Measurements from ENCODE around the gene HSPA8.

HSPA8 gene

GRCh38 chr11:123046473-123047259, 15.3 kb downstream of the HSPA8 start:
- DNase-seq: no peak

GRCh38 chr11:123045101-123045500, 16.8 kb downstream of the HSPA8 start:
- no peak for DNase-seq

- no peak for DNase-seq
Observed at GRCh38 chr11:123041185-123041584, 20.8 kb downstream of the HSPA8 start.

GRCh38 chr11:123040111-123040432, 21.9 kb downstream of the HSPA8 start:
- DNase-seq: no peak

GRCh38 chr11:123035831-123036230, 26.1 kb downstream of the HSPA8 start:
- DNase-seq: no peak

GRCh38 chr11:123034597-123034996, 27.3 kb downstream of the HSPA8 start:
- no peak for DNase-seq

GRCh38 chr11:123033895-123034294, 28.0 kb downstream of the HSPA8 start:
- DNase-seq: peak; percentile 69

- DNase-seq: no peak
Observed at GRCh38 chr11:123030517-123030916, 31.4 kb downstream of the HSPA8 start.

GRCh38 chr11:123020968-123021367, 41.0 kb downstream of the HSPA8 start:
- peak; percentile 84 for DNase-seq

- no peak for DNase-seq
Observed at GRCh38 chr11:123018702-123019101, 43.2 kb downstream of the HSPA8 start.

- DNase-seq: peak; percentile 57
Observed at GRCh38 chr11:123011510-123011909, 50.4 kb downstream of the HSPA8 start.
